Liver (tissue), 9 donors: ENCODE results near the gene SLC35A3. TPM values are rescaled to one million over a fixed set of nuclear protein-coding genes. Genes with fewer than 3 reads are reported as not detected.

ENCODE experiments used
- DNase-seq: peaks from one replicate; pipeline ENCODE4 v3.0.0-alpha.2; 2017; ENCODE audit warnings: low spot score
- H3K27ac ChIP-seq, 2 donors: one replicate each; pipeline ENCODE4 v1.7.0; 2013; ENCODE audit warnings: inconsistent platforms in 2 of 2, low read length in 2 of 2, control low read depth in 1 of 2, low read depth in 1 of 2, mild to moderate bottlenecking in 1 of 2
- H3K27me3 ChIP-seq, 4 donors: one replicate each; pipeline versions ENCODE4 v1.6.1 to v1.7.0; 2013; ENCODE audit warnings: low read length in 3 of 4, inconsistent platforms in 1 of 4, mild to moderate bottlenecking in 1 of 4, moderate library complexity in 1 of 4; ENCODE audit not compliant: control insufficient read depth in 4 of 4, insufficient read depth in 4 of 4
- H3K36me3 ChIP-seq, 4 donors: one replicate each; pipeline versions ENCODE4 v1.6.1 to v1.7.0; 2013; ENCODE audit warnings: low read length in 3 of 4, mild to moderate bottlenecking in 3 of 4, low read depth in 1 of 4, moderate library complexity in 1 of 4; ENCODE audit not compliant: control insufficient read depth in 4 of 4, insufficient read depth in 3 of 4
- H3K4me1 ChIP-seq, 4 donors: one replicate each; pipeline versions ENCODE4 v1.6.1 to v1.7.0; 2013; ENCODE audit warnings: low read length in 3 of 4, mild to moderate bottlenecking in 3 of 4, moderate library complexity in 1 of 4; ENCODE audit not compliant: control insufficient read depth in 4 of 4, insufficient read depth in 4 of 4
- H3K4me3 ChIP-seq, 3 donors: one replicate each; pipeline versions ENCODE4 v1.6.1 to v1.7.0; 2013; ENCODE audit warnings: low read length in 3 of 3, control low read depth in 1 of 3, low read depth in 1 of 3, mild to moderate bottlenecking in 1 of 3
- H3K9ac ChIP-seq, 2 donors: one replicate each; pipeline ENCODE4 v1.7.0; 2013; ENCODE audit warnings: low read length in 2 of 2, mild to moderate bottlenecking in 2 of 2, moderate library complexity in 2 of 2, control low read depth in 1 of 2, low read depth in 1 of 2
- H3K9me3 ChIP-seq, 4 donors: one replicate each; pipeline versions ENCODE4 v1.6.1 to v1.7.0; 2013; ENCODE audit warnings: low read length in 3 of 4; ENCODE audit not compliant: control insufficient read depth in 4 of 4
- CTCF ChIP-seq: fragments of 150-350 bp; IDR thresholded peaks from 2 replicates; pipeline ENCODE4 v1.5.1; 2017; ENCODE audit warnings: improper control_type of control experiment, low read depth, low read length; ENCODE audit not compliant: missing input control
- EGR1 ChIP-seq, 2 donors: IDR thresholded peaks; 2 replicates each; pipeline ENCODE4 v1.6.1; 2016 to 2018; ENCODE audit warnings: antibody characterized with exemption in 2 of 2, low read depth in 2 of 2
- FOXA1 ChIP-seq: IDR thresholded peaks from 2 replicates; pipeline ENCODE4 v1.6.1; 2016; ENCODE audit warnings: antibody characterized with exemption
- FOXA2 ChIP-seq: IDR thresholded peaks from 2 replicates; pipeline ENCODE4 v1.6.1; 2016; ENCODE audit warnings: antibody characterized with exemption
- GABPA ChIP-seq, 2 donors: IDR thresholded peaks in 1 of 2; conservative IDR thresholded peaks in 1 of 2; 2 replicates each; pipeline ENCODE4 v1.6.1; 2016; ENCODE audit warnings: antibody characterized with exemption in 2 of 2, mild to moderate bottlenecking in 1 of 2, moderate library complexity in 1 of 2
- HNF4A ChIP-seq, 2 donors: conservative IDR thresholded peaks; 2 replicates each; pipeline ENCODE4 v1.6.1; 2016; ENCODE audit warnings: antibody characterized with exemption in 2 of 2, mild to moderate bottlenecking in 2 of 2
- HNF4G ChIP-seq: IDR thresholded peaks from 2 replicates; pipeline ENCODE4 v1.6.1; 2016; ENCODE audit warnings: antibody characterized with exemption
- JUND ChIP-seq, 2 donors: IDR thresholded peaks; 2 replicates each; pipeline ENCODE4 v1.6.1; 2016; ENCODE audit warnings: antibody characterized with exemption in 2 of 2
- RAD21 ChIP-seq, 2 donors: IDR thresholded peaks; 2 replicates each; pipeline ENCODE4 v1.6.1; 2016; ENCODE audit warnings: antibody characterized with exemption in 2 of 2, mild to moderate bottlenecking in 2 of 2
- RXRA ChIP-seq, 2 donors: IDR thresholded peaks; 2 replicates each; pipeline ENCODE4 v1.6.1; 2017 to 2018; ENCODE audit warnings: antibody characterized with exemption in 2 of 2, mild to moderate bottlenecking in 1 of 2
- TAF1 ChIP-seq: conservative IDR thresholded peaks from 2 replicates; pipeline ENCODE4 v1.6.1; 2016; ENCODE audit warnings: antibody characterized with exemption, mild to moderate bottlenecking
- YY1 ChIP-seq: IDR thresholded peaks from 2 replicates; pipeline ENCODE4 v1.6.1; 2016; ENCODE audit warnings: antibody characterized with exemption, mild to moderate bottlenecking
- WGBS: extraction: QIAGEN DNeasy Blood & Tissue Kit; methylation state at CpG from one replicate; pipeline ENCODE4 v1.1.7; 2013; 5-methylcytosine and 5-hydroxymethylcytosine counted together
- polyA plus RNA-seq, 2 donors: library from polyadenylated mRNA; stranded (reverse) in 1 of 2; unstranded in 1 of 2; fragments of 200-250 nt in 1 of 2; fragments of >200 nt in 1 of 2; fragmentation: Nextera tagmentation in 1 of 2; extraction: Ambion mirVana in 1 of 2; gene quantifications; one replicate each; pipeline versions ENCODE4 v1.2.1 to v1.2.3, GENCODE V29; 2013 to 2015
- total RNA-seq, 2 donors: library from RNA; depleted of rRNA; stranded (reverse); fragments of >200 nt; gene quantifications; one replicate each; pipeline ENCODE4 v1.2.3, GENCODE V29; 2014
- TF ChIP-seq, protein P1 (sequence below): IDR thresholded peaks from 2 replicates; pipeline ENCODE4 v1.6.1; 2016; ENCODE audit warnings: antibody characterized with exemption
- TF ChIP-seq, protein P2 (sequence below): IDR thresholded peaks from 2 replicates; pipeline ENCODE4 v1.6.1; 2016; ENCODE audit warnings: antibody characterized with exemption
- TF ChIP-seq, protein P3 (sequence below): IDR thresholded peaks from 2 replicates; pipeline ENCODE4 v1.6.1; 2016; ENCODE audit warnings: antibody characterized with exemption
- TF ChIP-seq, protein P4 (sequence below): IDR thresholded peaks from 2 replicates; pipeline ENCODE4 v1.6.1; 2016; ENCODE audit warnings: antibody characterized with exemption, mild to moderate bottlenecking
- donor health status: healthy.
- donor health status: healthy.
- donor health status: healthy.
- donor health status: healthy.
- donor health status: healthy.

SLC35A3 gene
- total and polyA plus RNA-seq, 4 donors, result 12.1 to 35.1 (median 14.4) TPM

GRCh38 chr1:100050139-100050538, 80.3 kb downstream of the SLC35A3 start:
- Histone ChIP-seq H3K9me3 (no peaks in the 10 kb centered on the region), H3K27ac (no peak overlapping the region), H3K4me3 (no peak overlapping the region), H3K9ac (no peak overlapping the region), H3K27me3 (no peaks in the 10 kb centered on the region), H3K36me3 (peaks cover 0 to 4% (median under 1%) of the 10 kb centered on the region in 4 donors), H3K4me1 (peaks cover 0 to 10% (median 3%) of the 10 kb centered on the region in 4 donors)
- DNase-seq, result no peak
- TF ChIP-seq RAD21 (IDR thresholded peaks at IDR 0.05) (no peak), FOXA2 (no peak), HNF4G (no peak), YY1 (no peak), RXRA (IDR thresholded peaks at IDR 0.05) (no peak)
- 90% methylated on average over 4 of the region's 4 CpGs for WGBS

DNA sequence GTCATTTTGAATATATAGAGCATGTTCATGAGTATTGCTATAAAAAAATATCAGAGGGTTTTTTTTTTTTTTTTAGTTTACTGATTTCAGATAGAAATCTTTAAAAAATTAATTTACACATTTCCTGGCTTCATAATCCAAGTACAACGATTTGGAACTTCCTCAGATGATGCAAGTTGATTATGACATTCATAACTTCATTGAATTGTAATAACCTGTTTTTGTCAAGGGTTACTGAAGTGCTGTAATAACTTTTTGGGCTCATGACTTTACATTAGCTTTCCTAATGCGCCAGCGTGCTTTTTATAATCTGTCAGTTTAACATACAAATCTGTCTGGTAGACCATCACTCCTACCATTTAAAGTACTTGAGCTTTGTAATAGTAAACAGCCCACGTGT, 81.6 kb downstream of the SLC35A3 start:
- Histone ChIP-seq H3K4me3 (no peak overlapping the region), H3K9ac (no peak overlapping the region), H3K4me1 (peaks cover 0 to 8% (median 3%) of the 10 kb centered on the region in 4 donors), H3K36me3 (peaks cover 0 to 4% (median under 1%) of the 10 kb centered on the region in 4 donors), H3K27me3 (no peaks in the 10 kb centered on the region), H3K27ac (no peak overlapping the region), H3K9me3 (no peaks in the 10 kb centered on the region)
- 81% methylated on average over 4 of the region's 4 CpGs for WGBS
- DNase-seq, result no peak
- no peak for TF ChIP-seq JUND (IDR thresholded peaks at IDR 0.05)
- TF ChIP-seq GABPA (IDR thresholded peaks at IDR 0.05 in 1 of 2, conservative IDR thresholded peaks at IDR 0.05 in 1 of 2), result no peak
- TF ChIP-seq, protein P1, sequence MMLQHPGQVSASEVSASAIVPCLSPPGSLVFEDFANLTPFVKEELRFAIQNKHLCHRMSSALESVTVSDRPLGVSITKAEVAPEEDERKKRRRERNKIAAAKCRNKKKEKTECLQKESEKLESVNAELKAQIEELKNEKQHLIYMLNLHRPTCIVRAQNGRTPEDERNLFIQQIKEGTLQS, result no peak
- TF ChIP-seq TAF1, result no peak
- no peak for TF ChIP-seq FOXA1
- TF ChIP-seq, protein P2, sequence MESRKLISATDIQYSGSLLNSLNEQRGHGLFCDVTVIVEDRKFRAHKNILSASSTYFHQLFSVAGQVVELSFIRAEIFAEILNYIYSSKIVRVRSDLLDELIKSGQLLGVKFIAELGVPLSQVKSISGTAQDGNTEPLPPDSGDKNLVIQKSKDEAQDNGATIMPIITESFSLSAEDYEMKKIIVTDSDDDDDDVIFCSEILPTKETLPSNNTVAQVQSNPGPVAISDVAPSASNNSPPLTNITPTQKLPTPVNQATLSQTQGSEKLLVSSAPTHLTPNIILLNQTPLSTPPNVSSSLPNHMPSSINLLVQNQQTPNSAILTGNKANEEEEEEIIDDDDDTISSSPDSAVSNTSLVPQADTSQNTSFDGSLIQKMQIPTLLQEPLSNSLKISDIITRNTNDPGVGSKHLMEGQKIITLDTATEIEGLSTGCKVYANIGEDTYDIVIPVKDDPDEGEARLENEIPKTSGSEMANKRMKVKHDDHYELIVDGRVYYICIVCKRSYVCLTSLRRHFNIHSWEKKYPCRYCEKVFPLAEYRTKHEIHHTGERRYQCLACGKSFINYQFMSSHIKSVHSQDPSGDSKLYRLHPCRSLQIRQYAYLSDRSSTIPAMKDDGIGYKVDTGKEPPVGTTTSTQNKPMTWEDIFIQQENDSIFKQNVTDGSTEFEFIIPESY, result no peak
- no peak for TF ChIP-seq RAD21 (IDR thresholded peaks at IDR 0.05)
- TF ChIP-seq, protein P3, sequence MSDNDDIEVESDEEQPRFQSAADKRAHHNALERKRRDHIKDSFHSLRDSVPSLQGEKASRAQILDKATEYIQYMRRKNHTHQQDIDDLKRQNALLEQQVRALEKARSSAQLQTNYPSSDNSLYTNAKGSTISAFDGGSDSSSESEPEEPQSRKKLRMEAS, result no peak
- TF ChIP-seq CTCF, result no peak
- TF ChIP-seq HNF4G, result no peak
- no peak for TF ChIP-seq RXRA (IDR thresholded peaks at IDR 0.05)
- TF ChIP-seq, protein P4, sequence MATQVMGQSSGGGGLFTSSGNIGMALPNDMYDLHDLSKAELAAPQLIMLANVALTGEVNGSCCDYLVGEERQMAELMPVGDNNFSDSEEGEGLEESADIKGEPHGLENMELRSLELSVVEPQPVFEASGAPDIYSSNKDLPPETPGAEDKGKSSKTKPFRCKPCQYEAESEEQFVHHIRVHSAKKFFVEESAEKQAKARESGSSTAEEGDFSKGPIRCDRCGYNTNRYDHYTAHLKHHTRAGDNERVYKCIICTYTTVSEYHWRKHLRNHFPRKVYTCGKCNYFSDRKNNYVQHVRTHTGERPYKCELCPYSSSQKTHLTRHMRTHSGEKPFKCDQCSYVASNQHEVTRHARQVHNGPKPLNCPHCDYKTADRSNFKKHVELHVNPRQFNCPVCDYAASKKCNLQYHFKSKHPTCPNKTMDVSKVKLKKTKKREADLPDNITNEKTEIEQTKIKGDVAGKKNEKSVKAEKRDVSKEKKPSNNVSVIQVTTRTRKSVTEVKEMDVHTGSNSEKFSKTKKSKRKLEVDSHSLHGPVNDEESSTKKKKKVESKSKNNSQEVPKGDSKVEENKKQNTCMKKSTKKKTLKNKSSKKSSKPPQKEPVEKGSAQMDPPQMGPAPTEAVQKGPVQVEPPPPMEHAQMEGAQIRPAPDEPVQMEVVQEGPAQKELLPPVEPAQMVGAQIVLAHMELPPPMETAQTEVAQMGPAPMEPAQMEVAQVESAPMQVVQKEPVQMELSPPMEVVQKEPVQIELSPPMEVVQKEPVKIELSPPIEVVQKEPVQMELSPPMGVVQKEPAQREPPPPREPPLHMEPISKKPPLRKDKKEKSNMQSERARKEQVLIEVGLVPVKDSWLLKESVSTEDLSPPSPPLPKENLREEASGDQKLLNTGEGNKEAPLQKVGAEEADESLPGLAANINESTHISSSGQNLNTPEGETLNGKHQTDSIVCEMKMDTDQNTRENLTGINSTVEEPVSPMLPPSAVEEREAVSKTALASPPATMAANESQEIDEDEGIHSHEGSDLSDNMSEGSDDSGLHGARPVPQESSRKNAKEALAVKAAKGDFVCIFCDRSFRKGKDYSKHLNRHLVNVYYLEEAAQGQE, result no peak
- no peak for TF ChIP-seq EGR1 (IDR thresholded peaks at IDR 0.05; ENCODE audit: low read depth in 2 of 2)
- no peak for TF ChIP-seq FOXA2
- TF ChIP-seq HNF4A (conservative IDR thresholded peaks at IDR 0.05), result no peak
